CD8-positive, alpha-beta memory T cell (primary cell): ENCODE results near the gene TMEM174. TPM values are rescaled to one million over a fixed set of nuclear protein-coding genes. Genes with fewer than 3 reads are reported as not detected.
A peak's percentile ranks its signal among the peaks of the same experiment; 100 is the strongest.
"Not testable (repeated sequence)": the region's sequence is repeated elsewhere in the genome, so short reads cannot be mapped to it uniquely, and the experiment has no call there.

Experiments used
- CTCF ChIA-PET: fragments of 350-600 bp; sonication (Branson Sonifier 250); formaldehyde crosslinking; loops from one replicate; lab custom pipeline; 2021; ENCODE audit warnings: antibody characterized with exemption; lab: Charles Lee
- POLR2A ChIA-PET: fragments of 350-600 bp; sonication (Branson Sonifier 250); formaldehyde crosslinking; loops from one replicate; lab custom pipeline; 2021; ENCODE audit warnings: antibody characterized with exemption; lab: Charles Lee
- DNase-seq, 5 donors: peaks; one replicate each; pipeline versions ENCODE4 v3.0.0 to v3.0.0-alpha.2; 2020 to 2022; ENCODE audit warnings: mixed read lengths in 1 of 5
- H3K27ac ChIP-seq: one replicate; pipeline ENCODE4 v1.7.0; 2013; ENCODE audit warnings: low read depth, mild to moderate bottlenecking, low read length, moderate library complexity
- H3K27me3 ChIP-seq: 2 replicates; pipeline ENCODE4 v1.7.0; 2013; ENCODE audit warnings: low read length, mild to moderate bottlenecking; ENCODE audit not compliant: insufficient read depth, poor library complexity, severe bottlenecking
- H3K36me3 ChIP-seq: 2 replicates; pipeline ENCODE4 v1.7.0; 2013; ENCODE audit warnings: mild to moderate bottlenecking, low read length, moderate library complexity; ENCODE audit not compliant: insufficient read depth
- H3K4me1 ChIP-seq: 2 replicates; pipeline ENCODE4 v1.7.0; 2013; ENCODE audit warnings: mild to moderate bottlenecking, low read length, moderate library complexity; ENCODE audit not compliant: insufficient read depth
- H3K4me3 ChIP-seq: 2 replicates; pipeline ENCODE4 v1.7.0; 2013; ENCODE audit warnings: mild to moderate bottlenecking, low read length
- H3K9me3 ChIP-seq: 2 replicates; pipeline ENCODE4 v1.7.0; 2013; ENCODE audit warnings: mild to moderate bottlenecking, low read length
- H3K27ac Mint-ChIP-seq, 8 donors: one replicate each; pipeline ENCODE4 v1.8.0; 2020 to 2021; ENCODE audit warnings: mixed read lengths in 8 of 8, mild to moderate bottlenecking in 6 of 8, inconsistent platforms in 3 of 8, moderate library complexity in 3 of 8
- H3K27me3 Mint-ChIP-seq, 2 donors: one replicate each; pipeline ENCODE4 v1.8.0; 2020 to 2021; ENCODE audit warnings: mixed read lengths in 2 of 2, mild to moderate bottlenecking in 1 of 2, moderate library complexity in 1 of 2
- H3K36me3 Mint-ChIP-seq, 3 donors: one replicate each; pipeline ENCODE4 v1.8.0; 2020 to 2021; ENCODE audit warnings: mixed read lengths in 3 of 3, inconsistent platforms in 1 of 3, mild to moderate bottlenecking in 1 of 3
- H3K4me1 Mint-ChIP-seq, 3 donors: one replicate each; pipeline ENCODE4 v1.8.0; 2020 to 2021; ENCODE audit warnings: mixed read lengths in 3 of 3, inconsistent platforms in 1 of 3, mild to moderate bottlenecking in 1 of 3
- H3K4me3 Mint-ChIP-seq, 7 donors: one replicate each; pipeline ENCODE4 v1.8.0; 2020 to 2021; ENCODE audit warnings: mixed read lengths in 7 of 7, mild to moderate bottlenecking in 6 of 7, moderate library complexity in 4 of 7, inconsistent platforms in 2 of 7
- H3K9me3 Mint-ChIP-seq, 5 donors: one replicate each; pipeline ENCODE4 v1.8.0; 2020 to 2022; ENCODE audit warnings: mixed read lengths in 5 of 5, mild to moderate bottlenecking in 3 of 5, moderate library complexity in 2 of 5, inconsistent platforms in 1 of 5
- polyA plus RNA-seq: library from polyadenylated mRNA; unstranded; fragments of 300-500 nt; fragmentation: Illumina TruSeq; gene quantifications from one replicate; pipeline ENCODE4 v1.2.3, GENCODE V29; 2021
- total RNA-seq, 2 experiments: library from RNA; stranded (reverse); gene quantifications; one replicate each; pipeline ENCODE4 v1.2.3, GENCODE V29; 2021

Gene TMEM174
- total and polyA plus RNA-seq, 3 experiments from 2014 or later, result not detected

GRCh38 chr5:73214996-73215395 is 42.0 kb downstream of the TMEM174 start:
- DNase-seq, result no peak
- peaks cover 12 to 26% (median 21%) of the 10 kb centered on the region in 3 donors for H3K4me1 Mint-ChIP-seq
- Histone ChIP-seq H3K4me3 (no peak overlapping the region), H3K27ac (no peak overlapping the region), H3K9me3 (no peaks in the 10 kb centered on the region), H3K4me1 (peaks cover 10% of the 10 kb centered on the region), H3K36me3 (no peaks in the 10 kb centered on the region), H3K27me3 (peaks cover 35% of the 10 kb centered on the region)
- H3K9me3 Mint-ChIP-seq, result peaks cover 3 to 12% (median 10%) of the 10 kb centered on the region in 5 donors
- ChIA-PET POLR2A (no interaction called here), CTCF (interaction anchor here (0.9 to 4.3 kb wide), 9 partner anchors 8 to 275 kb away, joined by 3 to 36 read pairs (median 9); partner anchors contain the start of gene FOXD1)
- H3K36me3 Mint-ChIP-seq, result peaks cover 0 to under 1% (median 0%) of the 10 kb centered on the region in 3 donors
- H3K27me3 Mint-ChIP-seq, result peaks cover 74 to 83% of the 10 kb centered on the region in 2 donors
- no peak overlapping the region for H3K27ac Mint-ChIP-seq
- H3K4me3 Mint-ChIP-seq, result peak overlapping the region in 2 of 7 donors; percentile 66

DNA sequence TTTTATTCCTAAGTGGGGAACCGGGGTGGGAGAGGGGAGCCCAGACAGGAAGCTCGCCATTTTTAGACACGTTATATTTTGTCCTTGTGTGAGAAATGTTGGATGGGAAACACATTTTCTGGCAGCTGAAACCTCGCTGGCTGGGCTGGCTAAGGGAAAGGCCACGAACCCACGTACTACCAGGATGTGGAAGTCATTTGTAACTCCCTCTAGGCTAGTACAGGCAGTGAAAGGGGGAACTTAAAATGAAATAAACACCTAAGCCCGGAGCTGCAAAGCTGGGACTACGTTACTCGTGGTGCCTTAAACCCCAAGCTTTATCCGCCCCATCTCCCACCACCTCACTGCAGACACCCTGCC is 42.5 kb downstream of the TMEM174 start:
- Mint-ChIP-seq H3K27ac (peak overlapping the region in 1 of 8 donors; percentile 29), H3K4me1 (peaks cover 12 to 26% (median 21%) of the 10 kb centered on the region in 3 donors), H3K36me3 (no peaks in the 10 kb centered on the region), H3K27me3 (peaks cover 71 to 81% of the 10 kb centered on the region in 2 donors), H3K9me3 (peaks cover 0 to 12% (median 5%) of the 10 kb centered on the region in 5 donors), H3K4me3 (peak overlapping the region in 5 of 7 donors; percentile 47 to 68 (median 66))
- Histone ChIP-seq H3K4me3 (peak overlapping the region; percentile 20), H3K36me3 (no peaks in the 10 kb centered on the region), H3K4me1 (peaks cover 10% of the 10 kb centered on the region), H3K27me3 (peaks cover 35% of the 10 kb centered on the region), H3K9me3 (no peaks in the 10 kb centered on the region), H3K27ac (no peak overlapping the region)
- no peak for DNase-seq
- POLR2A ChIA-PET, result interaction anchor here (1.0 kb wide), 1 partner anchor 9 kb away, joined by 3 read pairs; no protein-coding TSS in a partner anchor
- CTCF ChIA-PET, result interaction anchor here (0.9 to 4.3 kb wide), 15 partner anchors 9 to 275 kb away, joined by 3 to 36 read pairs (median 3); partner anchors contain the start of gene FOXD1

- H3K27ac ChIP-seq, result no peak overlapping the region
- peak; percentile 36 to 61 (median 55) for DNase-seq
- H3K36me3 Mint-ChIP-seq, result no peaks in the 10 kb centered on the region
- peaks cover 10% of the 10 kb centered on the region for H3K4me1 ChIP-seq
- H3K9me3 ChIP-seq, result no peaks in the 10 kb centered on the region
- H3K9me3 Mint-ChIP-seq, result peaks cover 0 to 7% (median 3%) of the 10 kb centered on the region in 5 donors
- peaks cover 35% of the 10 kb centered on the region for H3K27me3 ChIP-seq
- peaks cover 65 to 79% of the 10 kb centered on the region in 2 donors for H3K27me3 Mint-ChIP-seq
- H3K36me3 ChIP-seq, result no peaks in the 10 kb centered on the region
- peak overlapping the region; percentile 20 for H3K4me3 ChIP-seq
- CTCF ChIA-PET, result interaction anchor here (0.7 to 4.3 kb wide), 18 partner anchors 9 to 274 kb away, joined by 3 to 36 read pairs (median 4); no protein-coding TSS in a partner anchor
- no peak overlapping the region for H3K27ac Mint-ChIP-seq
- POLR2A ChIA-PET, result interaction anchor here (1.0 kb wide), 1 partner anchor 9 kb away, joined by 3 read pairs; no protein-coding TSS in a partner anchor
- peak overlapping the region in 6 of 7 donors; percentile 47 to 68 (median 66) for H3K4me3 Mint-ChIP-seq
- peaks cover 12 to 26% (median 21%) of the 10 kb centered on the region in 3 donors for H3K4me1 Mint-ChIP-seq
These were observed 43.1 kb downstream of the TMEM174 start for GRCh38 chr5:73215891-73216610.

- Mint-ChIP-seq H3K4me1 (peaks cover 12 to 26% (median 21%) of the 10 kb centered on the region in 3 donors), H3K9me3 (no peaks in the 10 kb centered on the region), H3K27ac (no peak overlapping the region), H3K27me3 (peaks cover 52 to 81% of the 10 kb centered on the region in 2 donors), H3K36me3 (no peaks in the 10 kb centered on the region), H3K4me3 (no peak overlapping the region)
- no peaks in the 10 kb centered on the region for H3K9me3 ChIP-seq
- H3K4me1 ChIP-seq, result peaks cover 10% of the 10 kb centered on the region
- POLR2A ChIA-PET, result no interaction called here
- CTCF ChIA-PET, result interaction anchor here (1.1 kb wide), 1 partner anchor 233 kb away, joined by 3 read pairs; no protein-coding TSS in a partner anchor
- peaks cover 31% of the 10 kb centered on the region for H3K27me3 ChIP-seq
- no peak overlapping the region for H3K27ac ChIP-seq
- H3K36me3 ChIP-seq, result no peaks in the 10 kb centered on the region
- H3K4me3 ChIP-seq, result no peak overlapping the region
- no peak for DNase-seq
These were observed 45.7 kb downstream of the TMEM174 start for GRCh38 chr5:73218552-73219171.

GRCh38 chr5:73219336-73219735 is 46.3 kb downstream of the TMEM174 start:
- peak overlapping the region in 1 of 8 donors; percentile 33 for H3K27ac Mint-ChIP-seq
- H3K36me3 ChIP-seq, POLR2A ChIA-PET, H3K9me3 Mint-ChIP-seq, H3K36me3 Mint-ChIP-seq, H3K9me3 ChIP-seq, CTCF ChIA-PET, H3K27ac ChIP-seq, H3K4me3 ChIP-seq: not testable (repeated sequence)
- H3K27me3 Mint-ChIP-seq, result peaks cover 51 to 79% of the 10 kb centered on the region in 2 donors
- DNase-seq, result peak in 1 of 5 donors; percentile 47
- peak overlapping the region in 2 of 7 donors; percentile 20 to 24 for H3K4me3 Mint-ChIP-seq
- H3K4me1 Mint-ChIP-seq, result peaks cover 12 to 26% (median 21%) of the 10 kb centered on the region in 3 donors
- H3K4me1 ChIP-seq, result peaks cover 10% of the 10 kb centered on the region
- peaks cover 24% of the 10 kb centered on the region for H3K27me3 ChIP-seq

DNA sequence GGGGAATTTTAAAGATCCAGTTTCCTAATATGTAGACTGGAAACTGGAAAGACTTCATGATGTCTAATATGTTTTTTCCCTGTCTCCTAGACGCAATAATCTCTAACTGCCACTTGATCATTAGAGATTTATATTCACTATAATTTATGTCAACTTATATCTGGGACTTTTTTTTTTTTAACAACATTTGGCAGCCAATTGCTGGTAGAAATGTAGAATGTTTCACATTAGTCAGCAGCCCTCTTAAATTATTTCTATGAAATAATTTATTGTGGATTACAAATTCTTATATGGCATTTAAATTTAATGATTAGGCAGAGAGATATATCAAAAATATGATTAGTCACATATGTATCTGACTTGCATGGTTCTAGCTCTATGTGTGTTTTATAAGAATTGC is 48.2 kb downstream of the TMEM174 start:
- DNase-seq, result no peak
- ChIA-PET CTCF (no interaction called here), POLR2A (no interaction called here)
- H3K4me3 ChIP-seq, result no peak overlapping the region
- peaks cover 44 to 75% of the 10 kb centered on the region in 2 donors for H3K27me3 Mint-ChIP-seq
- H3K36me3 Mint-ChIP-seq, result no peaks in the 10 kb centered on the region
- H3K27me3 ChIP-seq, result peaks cover 9% of the 10 kb centered on the region
- no peaks in the 10 kb centered on the region for H3K9me3 ChIP-seq
- peaks cover 3% of the 10 kb centered on the region for H3K4me1 ChIP-seq
- no peak overlapping the region for H3K4me3 Mint-ChIP-seq
- H3K27ac Mint-ChIP-seq, result no peak overlapping the region
- H3K36me3 ChIP-seq, result no peaks in the 10 kb centered on the region
- no peak overlapping the region for H3K27ac ChIP-seq
- peaks cover 7 to 13% (median 10%) of the 10 kb centered on the region in 3 donors for H3K4me1 Mint-ChIP-seq
- H3K9me3 Mint-ChIP-seq, result no peaks in the 10 kb centered on the region

DNA sequence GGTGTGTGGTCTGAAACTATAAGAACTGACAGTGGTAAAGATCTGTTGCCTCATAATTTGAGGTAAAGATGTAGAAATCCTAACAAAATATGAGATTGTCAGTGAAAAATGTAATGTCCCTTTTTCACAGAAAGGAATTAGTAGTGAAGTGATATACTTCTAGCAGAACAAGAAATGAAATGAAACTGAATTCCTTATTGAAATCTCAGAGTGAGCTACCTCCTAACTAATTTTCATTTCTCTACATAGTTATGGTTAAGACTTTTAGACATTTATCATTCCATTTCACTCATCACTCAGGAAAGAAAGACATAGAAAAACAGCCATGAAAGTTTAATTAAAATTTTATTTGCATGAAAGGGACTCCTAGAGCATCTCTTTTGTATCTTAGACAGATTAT is 48.7 kb downstream of the TMEM174 start:
- no peaks in the 10 kb centered on the region for H3K36me3 Mint-ChIP-seq
- no peak overlapping the region for H3K4me3 Mint-ChIP-seq
- DNase-seq, result no peak
- no peaks in the 10 kb centered on the region for H3K9me3 Mint-ChIP-seq
- Histone ChIP-seq H3K9me3 (no peaks in the 10 kb centered on the region), H3K4me1 (no peaks in the 10 kb centered on the region), H3K27ac (no peak overlapping the region), H3K27me3 (peaks cover 4% of the 10 kb centered on the region), H3K4me3 (no peak overlapping the region), H3K36me3 (no peaks in the 10 kb centered on the region)
- H3K27ac Mint-ChIP-seq, result no peak overlapping the region
- peaks cover 45 to 75% of the 10 kb centered on the region in 2 donors for H3K27me3 Mint-ChIP-seq
- H3K4me1 Mint-ChIP-seq, result peaks cover 7 to 10% (median 7%) of the 10 kb centered on the region in 3 donors
- CTCF ChIA-PET, result no interaction called here
- POLR2A ChIA-PET, result no interaction called here
